Naive thymus-derived CD4-positive, alpha-beta T cell (primary cell): Measurements from ENCODE around the gene EFNA3. TPM values are rescaled to one million over a fixed set of nuclear protein-coding genes. Genes with fewer than 3 reads are reported as not detected.
A peak's percentile ranks its signal among the peaks of the same experiment; 100 is the strongest.

Experiments used
- ATAC-seq: fragments of 150-1000 bp; cut with Tn5 transposase; 2 replicates; pipeline ENCODE4 v1.10.0; 2021; ENCODE audit warnings: mild to moderate bottlenecking, moderate library complexity
- CTCF ChIA-PET: fragments of 350-600 bp; sonication (Branson Sonifier 250); formaldehyde crosslinking; loops from one replicate; lab custom pipeline; 2021; ENCODE audit warnings: antibody characterized with exemption; lab: Charles Lee
- POLR2A ChIA-PET: fragments of 350-600 bp; sonication (Branson Sonifier 250); formaldehyde crosslinking; loops from one replicate; lab custom pipeline; 2021; ENCODE audit warnings: antibody characterized with exemption, inconsistent platforms; lab: Charles Lee
- DNase-seq, 9 donors: peaks; one replicate each; pipeline versions ENCODE4 v3.0.0 to v3.0.0-alpha.2; 2020 to 2022; ENCODE audit warnings: mixed read lengths in 1 of 9
- H3K27ac ChIP-seq: one replicate; pipeline ENCODE4 v1.7.0; 2013; ENCODE audit warnings: mild to moderate bottlenecking, low read depth, low read length, moderate library complexity
- H3K27me3 ChIP-seq, 2 donors: one replicate each; pipeline ENCODE4 v1.7.0; 2013; ENCODE audit warnings: low read length in 2 of 2, mild to moderate bottlenecking in 2 of 2, moderate library complexity in 2 of 2; ENCODE audit not compliant: control insufficient read depth in 2 of 2, insufficient read depth in 2 of 2
- H3K36me3 ChIP-seq, 3 experiments: 1 replicate in 2 of 3; 2 replicates in 1 of 3; pipeline ENCODE4 v1.7.0; 2013; ENCODE audit warnings: low read length in 3 of 3, mild to moderate bottlenecking in 3 of 3, moderate library complexity in 1 of 3; ENCODE audit not compliant: insufficient read depth in 3 of 3, control insufficient read depth in 2 of 3
- H3K4me1 ChIP-seq, 2 donors: one replicate each; pipeline ENCODE4 v1.7.0; 2013; ENCODE audit warnings: low read length in 2 of 2, mild to moderate bottlenecking in 2 of 2, moderate library complexity in 1 of 2; ENCODE audit not compliant: control insufficient read depth in 2 of 2, insufficient read depth in 2 of 2
- H3K4me3 ChIP-seq: 2 replicates; pipeline ENCODE4 v1.7.0; 2013; ENCODE audit warnings: mild to moderate bottlenecking, low read length
- H3K9me3 ChIP-seq, 3 experiments: 1 replicate in 2 of 3; 2 replicates in 1 of 3; pipeline ENCODE4 v1.7.0; 2013; ENCODE audit warnings: low read length in 3 of 3; ENCODE audit not compliant: control insufficient read depth in 2 of 3
- H3K27ac Mint-ChIP-seq, 9 donors: one replicate each; pipeline ENCODE4 v1.8.0; 2020 to 2022; ENCODE audit warnings: mixed read lengths in 9 of 9, mild to moderate bottlenecking in 8 of 9, moderate library complexity in 5 of 9, inconsistent platforms in 2 of 9
- H3K27me3 Mint-ChIP-seq, 5 donors: one replicate each; pipeline ENCODE4 v1.8.0; 2021 to 2022; ENCODE audit warnings: mixed read lengths in 5 of 5, mild to moderate bottlenecking in 1 of 5
- H3K36me3 Mint-ChIP-seq, 5 donors: one replicate each; pipeline ENCODE4 v1.8.0; 2020 to 2022; ENCODE audit warnings: mixed read lengths in 5 of 5, mild to moderate bottlenecking in 3 of 5, inconsistent platforms in 1 of 5
- H3K4me1 Mint-ChIP-seq, 7 donors: one replicate each; pipeline ENCODE4 v1.8.0; 2020 to 2022; ENCODE audit warnings: mixed read lengths in 7 of 7, mild to moderate bottlenecking in 3 of 7, inconsistent platforms in 1 of 7
- H3K4me3 Mint-ChIP-seq, 10 donors: one replicate each; pipeline ENCODE4 v1.8.0; 2020 to 2022; ENCODE audit warnings: mild to moderate bottlenecking in 10 of 10, mixed read lengths in 10 of 10, moderate library complexity in 6 of 10, inconsistent platforms in 2 of 10
- H3K9me3 Mint-ChIP-seq, 11 donors: one replicate each; pipeline ENCODE4 v1.8.0; 2020 to 2022; ENCODE audit warnings: mixed read lengths in 11 of 11, mild to moderate bottlenecking in 4 of 11, inconsistent platforms in 1 of 11, moderate library complexity in 1 of 11
- intact Hi-C, 2 donors: fragments of 100-400 bp; cut with micrococcal nuclease; formaldehyde crosslinking; loops; one replicate each; pipeline ENCODE4 v1.15.1; 2023
- polyA plus RNA-seq, 2 donors: library from polyadenylated mRNA; unstranded; fragments of 300-500 nt; fragmentation: Illumina TruSeq; gene quantifications; one replicate each; pipeline ENCODE4 v1.2.3, GENCODE V29; 2021
- total RNA-seq, 6 experiments: library from RNA in 5 of 6; stranded (reverse) in 5 of 6; gene quantifications; 1 replicate in 5 of 6; 2 replicates in 1 of 6; pipeline ENCODE4 v1.2.3 and lab custom pipeline; 2021 to 2026

EFNA3 gene
- total and polyA plus RNA-seq, 7 experiments from 2014 or later: 0.42 to 4.0 (median 1.7) TPM

GRCh38 chr1:155124503-155125463, 46.1 kb downstream of the EFNA3 start:
- Mint-ChIP-seq H3K27ac (no peak overlapping the region), H3K4me3 (peak overlapping the region in 2 of 10 donors; percentile 36 to 42), H3K9me3 (no peaks in the 10 kb centered on the region), H3K27me3 (peaks cover 0 to 77% (median 7%) of the 10 kb centered on the region in 5 donors), H3K36me3 (peaks cover 0 to 2% (median 0%) of the 10 kb centered on the region in 5 donors), H3K4me1 (peaks cover 20 to 30% (median 26%) of the 10 kb centered on the region in 7 donors)
- Histone ChIP-seq H3K4me3 (no peak overlapping the region), H3K36me3 (no peaks in the 10 kb centered on the region), H3K9me3 (no peaks in the 10 kb centered on the region), H3K27me3 (peaks cover 0 to 5% of the 10 kb centered on the region in 2 donors), H3K4me1 (peaks cover 20 to 24% of the 10 kb centered on the region in 2 donors), H3K27ac (no peak overlapping the region)
- ChIA-PET POLR2A (no interaction called here), CTCF (interaction anchor here (0.5 to 1.8 kb wide), 3 partner anchors 48 to 83 kb away, joined by 3 to 4 read pairs (median 4); partner anchors contain the start of gene THBS3)
- ATAC-seq (no peak), DNase-seq (no peak)
- intact Hi-C loops: no loop called here

- Mint-ChIP-seq H3K27me3 (peaks cover 0 to 75% (median 7%) of the 10 kb centered on the region in 5 donors), H3K9me3 (no peaks in the 10 kb centered on the region), H3K4me1 (peaks cover 20 to 37% (median 32%) of the 10 kb centered on the region in 7 donors), H3K27ac (no peak overlapping the region), H3K4me3 (peak overlapping the region in 5 of 10 donors; percentile 37 to 53 (median 45)), H3K36me3 (peaks cover 0 to 2% (median 0%) of the 10 kb centered on the region in 5 donors)
- ChIA-PET POLR2A (interaction anchor here (1.1 to 1.2 kb wide), 2 partner anchors 9 to 65 kb away, joined by 3 to 4 read pairs; no protein-coding TSS in a partner anchor), CTCF (interaction anchor here (0.5 to 1.8 kb wide), 3 partner anchors 47 to 82 kb away, joined by 3 to 4 read pairs (median 4); partner anchors contain the start of gene THBS3)
- H3K27ac ChIP-seq: no peak overlapping the region
- H3K4me3 ChIP-seq: no peak overlapping the region
- no peaks in the 10 kb centered on the region for H3K9me3 ChIP-seq
- H3K27me3 ChIP-seq: peaks cover 0 to 6% of the 10 kb centered on the region in 2 donors
- no peak for DNase-seq
- ATAC-seq: no peak
- intact Hi-C loops: no loop called here
- H3K4me1 ChIP-seq: peaks cover 24 to 26% of the 10 kb centered on the region in 2 donors
- no peaks in the 10 kb centered on the region for H3K36me3 ChIP-seq
Measured at GRCh38 chr1:155125511-155125945, 46.9 kb downstream of the EFNA3 start.

- ATAC-seq (no peak), DNase-seq (no peak)
- intact Hi-C loops: no loop called here
- no peak overlapping the region for H3K27ac ChIP-seq
- H3K9me3 ChIP-seq: no peaks in the 10 kb centered on the region
- H3K36me3 ChIP-seq: peaks cover 0 to under 1% (median 0%) of the 10 kb centered on the region in 3 experiments
- H3K27me3 ChIP-seq: peaks cover 0 to 6% of the 10 kb centered on the region in 2 donors
- ChIA-PET CTCF (interaction anchor here (0.9 to 1.8 kb wide), 3 partner anchors 35 to 48 kb away, joined by 3 to 4 read pairs (median 4); no protein-coding TSS in a partner anchor), POLR2A (interaction anchor here (1.1 to 1.2 kb wide), 2 partner anchors 9 to 66 kb away, joined by 3 to 4 read pairs; no protein-coding TSS in a partner anchor)
- H3K27ac Mint-ChIP-seq: no peak overlapping the region
- H3K4me1 Mint-ChIP-seq: peaks cover 20 to 42% (median 35%) of the 10 kb centered on the region in 7 donors
- H3K36me3 Mint-ChIP-seq: peaks cover 0 to 2% (median 0%) of the 10 kb centered on the region in 5 donors
- H3K4me3 ChIP-seq: no peak overlapping the region
- peaks cover 24 to 27% of the 10 kb centered on the region in 2 donors for H3K4me1 ChIP-seq
- H3K4me3 Mint-ChIP-seq: peak overlapping the region in 8 of 10 donors; percentile 37 to 97 (median 88)
- no peaks in the 10 kb centered on the region for H3K9me3 Mint-ChIP-seq
- peaks cover 0 to 75% (median 7%) of the 10 kb centered on the region in 5 donors for H3K27me3 Mint-ChIP-seq
Measured at GRCh38 chr1:155125946-155126555, 47.4 kb downstream of the EFNA3 start.

DNA sequence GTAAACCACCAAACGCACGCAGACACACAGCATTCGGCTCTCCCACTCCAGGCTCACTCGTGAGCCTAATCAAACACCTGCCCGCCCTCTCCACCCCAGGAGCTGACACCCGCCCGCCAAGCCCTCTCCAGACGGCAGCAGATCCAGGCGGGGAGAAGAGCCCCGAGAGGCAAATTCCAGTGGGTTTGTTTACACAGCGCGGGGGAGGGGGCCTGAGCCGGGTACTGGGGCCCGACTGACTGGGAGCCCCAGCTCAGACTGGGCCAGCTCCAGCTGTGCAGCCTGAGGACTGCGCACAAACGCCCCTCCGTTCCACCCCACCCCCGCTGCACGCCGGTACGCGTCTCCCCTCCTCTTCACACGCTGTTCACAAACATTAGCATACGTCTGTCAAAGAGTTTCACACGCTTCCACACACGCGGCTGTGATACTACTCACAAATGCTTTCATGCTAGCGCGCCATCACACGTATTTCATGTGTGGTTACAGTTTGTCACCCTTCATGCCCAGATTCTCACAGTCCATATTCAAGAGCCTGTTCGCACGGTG, 48.0 kb downstream of the EFNA3 start:
- ATAC-seq: peak; percentile 81
- peak in 8 of 9 donors; percentile 34 to 63 (median 44) for DNase-seq
- peak overlapping the region in 8 of 9 donors; percentile 40 to 88 (median 80) for H3K27ac Mint-ChIP-seq
- Histone ChIP-seq H3K9me3 (no peaks in the 10 kb centered on the region), H3K4me1 (peaks cover 24 to 27% of the 10 kb centered on the region in 2 donors), H3K4me3 (peak overlapping the region; percentile 63), H3K27ac (no peak overlapping the region), H3K36me3 (peaks cover 0 to 7% (median 0%) of the 10 kb centered on the region in 3 experiments), H3K27me3 (peaks cover 0 to 6% of the 10 kb centered on the region in 2 donors)
- H3K36me3 Mint-ChIP-seq: peaks cover 0 to 2% (median under 1%) of the 10 kb centered on the region in 5 donors
- H3K4me1 Mint-ChIP-seq: peaks cover 20 to 46% (median 35%) of the 10 kb centered on the region in 7 donors
- intact Hi-C loops: loop anchor here (1.0 kb wide), 3 partner anchors 9 to 35 kb away; partner anchors contain the start of gene SLC50A1 (in 1 of the 2)
- ChIA-PET CTCF (interaction anchor here (0.9 to 1.8 kb wide), 3 partner anchors 35 to 48 kb away, joined by 3 to 4 read pairs (median 4); no protein-coding TSS in a partner anchor), POLR2A (interaction anchor here (1.1 to 1.2 kb wide), 2 partner anchors 8 to 66 kb away, joined by 3 to 4 read pairs; no protein-coding TSS in a partner anchor)
- H3K27me3 Mint-ChIP-seq: peaks cover 0 to 71% (median 7%) of the 10 kb centered on the region in 5 donors
- no peaks in the 10 kb centered on the region for H3K9me3 Mint-ChIP-seq
- peak overlapping the region; percentile 84 to 97 (median 92) for H3K4me3 Mint-ChIP-seq

GRCh38 chr1:155127105-155127966, 48.7 kb downstream of the EFNA3 start, which contains the start of gene EFNA1:
TSS of gene EFNA1 (plus strand) at chr1:155127876. CDS start at chr1:155127978, 102 bp downstream.
- intact Hi-C loops: loop anchor here (1.0 kb wide), 3 partner anchors 8 to 36 kb away; partner anchors contain the start of gene SLC50A1 (in 1 of the 2)
- POLR2A ChIA-PET: interaction anchor here (0.5 to 2.1 kb wide), 4 partner anchors 10 to 58 kb away, joined by 3 to 7 read pairs (median 3); partner anchors contain the start of gene KRTCAP2
- CTCF ChIA-PET: interaction anchor here (0.9 kb wide), 1 partner anchor 36 kb away, joined by 3 read pairs; no protein-coding TSS in a partner anchor

More at GRCh38 chr1:155127105-155127966, 48.7 kb downstream of the EFNA3 start, which contains the start of gene EFNA1:
- Histone ChIP-seq H3K4me3 (peak within 1 kb of the TSS; percentile 63), H3K27me3 (peaks cover 0 to 6% of the 10 kb centered on the region in 2 donors), H3K9me3 (no peaks in the 10 kb centered on the region), H3K27ac (peak within 1 kb of the TSS; percentile 55), H3K36me3 (peaks cover 0 to 10% (median 0%) of the 10 kb centered on the region in 3 experiments), H3K4me1 (peaks cover 24 to 27% of the 10 kb centered on the region in 2 donors)
- DNase-seq: peak in 7 of 9 donors; percentile 17 to 59 (median 35)
- H3K27me3 Mint-ChIP-seq: peaks cover 0 to 70% (median 7%) of the 10 kb centered on the region in 5 donors
- peak within 1 kb of the TSS; percentile 84 to 97 (median 92) for H3K4me3 Mint-ChIP-seq
- peaks cover 0 to 5% (median 2%) of the 10 kb centered on the region in 5 donors for H3K36me3 Mint-ChIP-seq
- ATAC-seq: peak; percentile 55
- H3K9me3 Mint-ChIP-seq: no peaks in the 10 kb centered on the region
- H3K4me1 Mint-ChIP-seq: peaks cover 20 to 49% (median 35%) of the 10 kb centered on the region in 7 donors
- H3K27ac Mint-ChIP-seq: peak within 1 kb of the TSS in 8 of 9 donors; percentile 74 to 96 (median 86)
